ENCODE data around the gene CFAP91.

DNA sequence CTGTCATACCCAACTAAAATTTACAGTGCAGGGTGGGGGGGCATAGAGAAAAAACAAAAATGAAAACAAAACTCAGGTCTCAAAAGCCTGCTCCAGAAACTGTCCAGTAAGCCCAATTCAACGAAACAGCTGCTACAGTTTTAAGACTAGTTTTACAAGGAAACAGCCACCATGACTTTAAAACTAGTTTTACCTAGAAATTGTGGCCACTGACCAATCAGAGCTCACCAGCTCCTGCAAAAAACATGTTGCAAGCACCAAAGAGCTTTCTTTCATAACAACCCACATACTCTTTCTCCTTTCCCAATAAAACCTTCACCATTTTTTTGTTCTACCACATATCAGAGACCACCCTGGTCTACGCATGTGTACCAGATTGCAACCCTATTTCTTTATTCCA, 7.3 kb upstream of the CFAP91 start:
- TF ChIP-seq, protein P1, sequence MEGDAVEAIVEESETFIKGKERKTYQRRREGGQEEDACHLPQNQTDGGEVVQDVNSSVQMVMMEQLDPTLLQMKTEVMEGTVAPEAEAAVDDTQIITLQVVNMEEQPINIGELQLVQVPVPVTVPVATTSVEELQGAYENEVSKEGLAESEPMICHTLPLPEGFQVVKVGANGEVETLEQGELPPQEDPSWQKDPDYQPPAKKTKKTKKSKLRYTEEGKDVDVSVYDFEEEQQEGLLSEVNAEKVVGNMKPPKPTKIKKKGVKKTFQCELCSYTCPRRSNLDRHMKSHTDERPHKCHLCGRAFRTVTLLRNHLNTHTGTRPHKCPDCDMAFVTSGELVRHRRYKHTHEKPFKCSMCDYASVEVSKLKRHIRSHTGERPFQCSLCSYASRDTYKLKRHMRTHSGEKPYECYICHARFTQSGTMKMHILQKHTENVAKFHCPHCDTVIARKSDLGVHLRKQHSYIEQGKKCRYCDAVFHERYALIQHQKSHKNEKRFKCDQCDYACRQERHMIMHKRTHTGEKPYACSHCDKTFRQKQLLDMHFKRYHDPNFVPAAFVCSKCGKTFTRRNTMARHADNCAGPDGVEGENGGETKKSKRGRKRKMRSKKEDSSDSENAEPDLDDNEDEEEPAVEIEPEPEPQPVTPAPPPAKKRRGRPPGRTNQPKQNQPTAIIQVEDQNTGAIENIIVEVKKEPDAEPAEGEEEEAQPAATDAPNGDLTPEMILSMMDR (IDR thresholded peaks at IDR 0.05): no peak
- TF ChIP-seq POLR2AphosphoS5 (IDR thresholded peaks at IDR 0.05) (no peak), EP300 (IDR thresholded peaks at IDR 0.05) (no peak)

All from gastroesophageal sphincter (tissue), 3 donors.